H9 (cell line): Measurements from ENCODE around the gene PRKAR2B. TPM values are rescaled to one million over a fixed set of nuclear protein-coding genes. Genes with fewer than 3 reads are reported as not detected.

Source experiments
- DNase-seq: peaks from one replicate; pipeline ENCODE4 v3.0.0-alpha.2; 2017
- H2AFZ ChIP-seq: one replicate; pipeline ENCODE4 v1.6.1; 2013; ENCODE audit warnings: mild to moderate bottlenecking, low read length, control low read depth, moderate library complexity
- H2AK5ac ChIP-seq: 2 replicates; pipeline ENCODE4 v1.6.1; 2013; ENCODE audit warnings: low read length, control low read depth, mixed read lengths; ENCODE audit not compliant: insufficient read length
- H2BK120ac ChIP-seq: one replicate; pipeline ENCODE4 v1.6.1; 2013; ENCODE audit warnings: low read depth, mild to moderate bottlenecking, low read length, control low read depth, inconsistent platforms; ENCODE audit not compliant: poor library complexity, severe bottlenecking
- H2BK12ac ChIP-seq: 2 replicates; pipeline ENCODE4 v1.6.1; 2013; ENCODE audit warnings: low read length, control low read depth, mixed read lengths, low read depth; ENCODE audit not compliant: insufficient read length
- H2BK15ac ChIP-seq: 2 replicates; pipeline ENCODE4 v1.6.1; 2013; ENCODE audit warnings: low read depth, low read length, control low read depth
- H2BK20ac ChIP-seq: one replicate; pipeline ENCODE4 v1.6.1; 2013; ENCODE audit warnings: low read depth, mild to moderate bottlenecking, low read length, control low read depth, inconsistent platforms; ENCODE audit not compliant: poor library complexity, severe bottlenecking
- H2BK5ac ChIP-seq: 2 replicates; pipeline ENCODE4 v1.6.1; 2013; ENCODE audit warnings: low read length, control low read depth, mixed read lengths; ENCODE audit not compliant: insufficient read length
- H3K14ac ChIP-seq: 2 replicates; pipeline ENCODE4 v1.6.1; 2013; ENCODE audit warnings: low read length, control low read depth; ENCODE audit not compliant: insufficient read depth
- H3K18ac ChIP-seq: 2 replicates; pipeline ENCODE4 v1.6.1; 2013; ENCODE audit warnings: low read depth, mild to moderate bottlenecking, mixed read lengths, low read length, control low read depth; ENCODE audit not compliant: insufficient read length
- H3K23ac ChIP-seq: 2 replicates; pipeline ENCODE4 v1.6.1; 2013; ENCODE audit warnings: low read length, control low read depth, mixed read lengths, low read depth; ENCODE audit not compliant: insufficient read length
- H3K23me2 ChIP-seq: 2 replicates; pipeline ENCODE4 v1.6.1; 2013; ENCODE audit warnings: low read depth, mild to moderate bottlenecking, mixed read lengths, low read length, control low read depth; ENCODE audit not compliant: insufficient read length, poor library complexity, severe bottlenecking
- H3K27ac ChIP-seq: 2 replicates; pipeline ENCODE4 v1.5.1; 2013; ENCODE audit warnings: low read length, control low read depth, mixed read lengths, low read depth; ENCODE audit not compliant: insufficient read length
- H3K27me3 ChIP-seq: 2 replicates; pipeline ENCODE4 v1.6.1; 2013; ENCODE audit warnings: low read length, control low read depth, inconsistent platforms; ENCODE audit not compliant: insufficient read depth
- H3K4ac ChIP-seq: 2 replicates; pipeline ENCODE4 v1.6.1; 2013; ENCODE audit warnings: low read depth, mild to moderate bottlenecking, control low read depth, inconsistent platforms, low read length, moderate library complexity
- H3K4me1 ChIP-seq: 2 replicates; pipeline ENCODE4 v1.6.1; 2013; ENCODE audit warnings: low read length, control low read depth, inconsistent platforms; ENCODE audit not compliant: insufficient read depth
- H3K4me2 ChIP-seq: 2 replicates; pipeline ENCODE4 v1.6.1; 2013; ENCODE audit warnings: low read length, control low read depth, mixed read lengths; ENCODE audit not compliant: insufficient read length, insufficient read depth
- H3K56ac ChIP-seq: 2 replicates; pipeline ENCODE4 v1.6.1; 2013; ENCODE audit warnings: low read depth, mild to moderate bottlenecking, mixed read lengths, low read length, control low read depth; ENCODE audit not compliant: insufficient read length
- H3K79me1 ChIP-seq: 2 replicates; pipeline ENCODE4 v1.6.1; 2013; ENCODE audit warnings: low read depth, mild to moderate bottlenecking, moderate library complexity, low read length, control low read depth, inconsistent platforms; ENCODE audit not compliant: insufficient read depth, poor library complexity, severe bottlenecking
- H3K79me2 ChIP-seq: 2 replicates; pipeline ENCODE4 v1.6.1; 2013; ENCODE audit warnings: low read length, control low read depth, inconsistent platforms; ENCODE audit not compliant: insufficient read depth
- H3K9ac ChIP-seq: 2 replicates; pipeline ENCODE4 v1.6.1; 2013; ENCODE audit warnings: low read length, control low read depth, mixed read lengths; ENCODE audit not compliant: insufficient read length; ENCODE audit errors: extremely low read depth
- H3K9me3 ChIP-seq: one replicate; pipeline ENCODE4 v1.6.1; 2013; ENCODE audit warnings: low read depth, low read length, inconsistent platforms; ENCODE audit not compliant: control insufficient read depth
- H3T11ph ChIP-seq: one replicate; pipeline ENCODE4 v1.6.1; 2013; ENCODE audit warnings: mild to moderate bottlenecking, low read length, control low read depth, inconsistent platforms
- H4K20me1 ChIP-seq: one replicate; pipeline ENCODE4 v1.6.1; 2013; ENCODE audit not compliant: control insufficient read depth, insufficient read length, insufficient read depth
- H4K5ac ChIP-seq: 2 replicates; pipeline ENCODE4 v1.6.1; 2013; ENCODE audit warnings: low read depth, mild to moderate bottlenecking, mixed read lengths, low read length, control low read depth; ENCODE audit not compliant: insufficient read length
- H4K8ac ChIP-seq: replicated peaks from 2 replicates; pipeline ENCODE4 v1.6.1; 2013; ENCODE audit warnings: low read length, control low read depth, mixed read lengths, low read depth; ENCODE audit not compliant: insufficient read length
- H4K91ac ChIP-seq: 2 replicates; pipeline ENCODE4 v1.6.1; 2013; ENCODE audit warnings: low read depth, mild to moderate bottlenecking, moderate library complexity, mixed read lengths, low read length, control low read depth; ENCODE audit not compliant: insufficient read length
- H3K27ac Mint-ChIP-seq, 3 experiments: 2 replicates in 2 of 3; 3 replicates in 1 of 3; pipeline ENCODE4 v1.8.0; 2020 to 2021; ENCODE audit warnings: mixed read lengths in 3 of 3, mild to moderate bottlenecking in 1 of 3, moderate library complexity in 1 of 3
- H3K27me3 Mint-ChIP-seq: 2 replicates; pipeline ENCODE4 v1.8.0; 2021; ENCODE audit warnings: low read depth, mild to moderate bottlenecking, moderate library complexity, mixed read lengths
- H3K36me3 Mint-ChIP-seq, 3 experiments: 2 replicates in 2 of 3; 3 replicates in 1 of 3; pipeline ENCODE4 v1.8.0; 2020 to 2021; ENCODE audit warnings: low read depth in 3 of 3, mixed read lengths in 3 of 3; ENCODE audit not compliant: insufficient read depth in 1 of 3
- H3K4me1 Mint-ChIP-seq, 2 experiments: 2 replicates each; pipeline ENCODE4 v1.8.0; 2020; ENCODE audit warnings: mixed read lengths in 2 of 2
- H3K4me3 Mint-ChIP-seq, 2 experiments: 2 replicates in 1 of 2; 3 replicates in 1 of 2; pipeline ENCODE4 v1.8.0; 2020 to 2021; ENCODE audit warnings: mild to moderate bottlenecking in 2 of 2, mixed read lengths in 2 of 2, moderate library complexity in 1 of 2
- H3K9me3 Mint-ChIP-seq, 2 experiments: 2 replicates in 1 of 2; 3 replicates in 1 of 2; pipeline ENCODE4 v1.8.0; 2020; ENCODE audit warnings: mild to moderate bottlenecking in 2 of 2, mixed read lengths in 2 of 2, moderate library complexity in 1 of 2
- WGBS: extraction: QIAGEN DNeasy Blood & Tissue Kit; methylation state at CpG from one replicate; pipeline ENCODE4 v1.1.7; 2013; ENCODE audit warnings: missing lambda C conversion rate, low lambda C conversion rate, mixed read lengths; ENCODE audit not compliant: insufficient read length; ENCODE audit errors: extremely low coverage; 5-methylcytosine and 5-hydroxymethylcytosine counted together
- total RNA-seq: library from RNA; stranded (reverse); gene quantifications from 2 replicates; pipeline ENCODE4 v1.2.1, GENCODE V29; 2021
- TF ChIP-seq, protein P1 (sequence below): fragments of 200-600 bp; sonication (generic); conservative IDR thresholded peaks from 3 replicates; pipeline ENCODE4 v1.8.0; 2021; ENCODE audit warnings: antibody characterized with exemption, mild to moderate bottlenecking

Gene PRKAR2B
- total RNA-seq, 1 experiment from 2014 or later: 16.6 TPM

DNA sequence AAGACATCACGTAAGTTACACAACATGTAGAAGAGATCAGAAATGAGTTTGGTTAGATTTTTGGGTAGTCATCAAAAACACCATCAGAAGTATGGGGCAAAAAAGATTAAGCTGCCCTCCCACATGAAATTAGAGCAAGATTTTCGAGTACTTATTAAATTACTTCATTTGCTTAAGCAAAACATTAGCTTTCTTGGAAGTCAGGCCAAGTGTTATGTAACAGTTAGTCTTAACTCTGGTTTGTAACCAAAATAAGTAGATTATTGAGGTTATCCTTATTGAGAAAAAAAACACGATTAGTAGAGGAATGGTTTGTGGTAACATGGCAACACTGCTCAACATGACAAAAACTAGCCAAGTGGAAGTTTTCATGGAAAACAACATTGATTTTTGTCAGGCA lies 162.2 kb downstream of the PRKAR2B start:
- no peak overlapping the region for H3K4me3 Mint-ChIP-seq
- H3K79me2 ChIP-seq: no peaks in the 10 kb centered on the region
- no peak overlapping the region for H2BK20ac ChIP-seq

More for the DNA sequence above, 162.2 kb downstream of the PRKAR2B start:
- Mint-ChIP-seq H3K36me3 (peaks cover 7 to 33% (median 25%) of the 10 kb centered on the region in 3 experiments; a peak in 6 of 7 replicates), H3K27ac (no peak overlapping the region), H3K4me1 (no peaks in the 10 kb centered on the region), H3K9me3 (no peaks in the 10 kb centered on the region), H3K27me3 (no peaks in the 10 kb centered on the region)
- Histone ChIP-seq H4K91ac (no peak overlapping the region), H3K79me1 (no peaks in the 10 kb centered on the region), H3K4me2 (no peak overlapping the region), H4K20me1 (no peaks in the 10 kb centered on the region), H3K23ac (no peak overlapping the region), H3K4ac (no peak overlapping the region), H3T11ph (no peak overlapping the region), H3K4me1 (no peaks in the 10 kb centered on the region), H3K9ac (no peak overlapping the region), H2BK120ac (no peak overlapping the region), H3K23me2 (no peaks in the 10 kb centered on the region), H3K56ac (no peak overlapping the region), H4K8ac (no peak overlapping the region), H3K18ac (no peak overlapping the region), H2BK5ac (no peak overlapping the region), H2BK12ac (no peak overlapping the region), H2AK5ac (no peak overlapping the region), H2BK15ac (no peak overlapping the region), H2AFZ (no peak overlapping the region), H3K27ac (no peak overlapping the region), H4K5ac (no peak overlapping the region), H3K9me3 (no peaks in the 10 kb centered on the region), H3K14ac (no peak overlapping the region), H3K27me3 (no peaks in the 10 kb centered on the region)
- DNase-seq: no peak
- TF ChIP-seq, protein P1, sequence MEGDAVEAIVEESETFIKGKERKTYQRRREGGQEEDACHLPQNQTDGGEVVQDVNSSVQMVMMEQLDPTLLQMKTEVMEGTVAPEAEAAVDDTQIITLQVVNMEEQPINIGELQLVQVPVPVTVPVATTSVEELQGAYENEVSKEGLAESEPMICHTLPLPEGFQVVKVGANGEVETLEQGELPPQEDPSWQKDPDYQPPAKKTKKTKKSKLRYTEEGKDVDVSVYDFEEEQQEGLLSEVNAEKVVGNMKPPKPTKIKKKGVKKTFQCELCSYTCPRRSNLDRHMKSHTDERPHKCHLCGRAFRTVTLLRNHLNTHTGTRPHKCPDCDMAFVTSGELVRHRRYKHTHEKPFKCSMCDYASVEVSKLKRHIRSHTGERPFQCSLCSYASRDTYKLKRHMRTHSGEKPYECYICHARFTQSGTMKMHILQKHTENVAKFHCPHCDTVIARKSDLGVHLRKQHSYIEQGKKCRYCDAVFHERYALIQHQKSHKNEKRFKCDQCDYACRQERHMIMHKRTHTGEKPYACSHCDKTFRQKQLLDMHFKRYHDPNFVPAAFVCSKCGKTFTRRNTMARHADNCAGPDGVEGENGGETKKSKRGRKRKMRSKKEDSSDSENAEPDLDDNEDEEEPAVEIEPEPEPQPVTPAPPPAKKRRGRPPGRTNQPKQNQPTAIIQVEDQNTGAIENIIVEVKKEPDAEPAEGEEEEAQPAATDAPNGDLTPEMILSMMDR: no peak
- WGBS: no CpG with 5 or more reads among the region's 3 CpGs
